HL-60 (cell line): ENCODE results near the gene NTN3.

ENCODE experiments used
- DNase-seq, 2 experiments: peaks; one replicate each; pipeline ENCODE4 v3.0.0-alpha.2; 2010 to 2020; ENCODE audit warnings: low read depth in 1 of 2, low spot score in 1 of 2
- H3K27ac ChIP-seq: fragments of 250-450 bp; sonication (Bioruptor Pico); replicated peaks from 2 replicates; pipeline ENCODE4 v1.5.1; 2020; ENCODE audit warnings: mild to moderate bottlenecking, moderate library complexity
- H3K27me3 ChIP-seq: fragments of 250-450 bp; sonication (Bioruptor Pico); 2 replicates; pipeline ENCODE4 v1.5.1; 2021; ENCODE audit warnings: mild to moderate bottlenecking, moderate library complexity; ENCODE audit not compliant: insufficient read depth, poor library complexity, severe bottlenecking
- H3K4me3 ChIP-seq: replicated peaks from 2 replicates; pipeline ENCODE4 v1.5.1; 2011; ENCODE audit warnings: mild to moderate bottlenecking, control low read depth, low read length; ENCODE audit not compliant: insufficient read depth
- GABPA ChIP-seq: IDR thresholded peaks from 2 replicates; pipeline ENCODE4 v1.6.1; 2012; ENCODE audit warnings: low read depth
- POLR2AphosphoS5 ChIP-seq: IDR thresholded peaks from 2 replicates; pipeline ENCODE4 v1.6.1; 2012; ENCODE audit warnings: low read depth
- SPI1 ChIP-seq: IDR thresholded peaks from 2 replicates; pipeline ENCODE4 v1.6.1; 2012; ENCODE audit warnings: low read depth, mild to moderate bottlenecking, borderline replicate concordance
- TF ChIP-seq, protein P1 (sequence below): IDR thresholded peaks from 2 replicates; pipeline ENCODE4 v1.6.1; 2012; ENCODE audit warnings: low read depth; ENCODE audit not compliant: insufficient replicate concordance
- TF ChIP-seq, protein P2 (sequence below): IDR thresholded peaks from one replicate; pipeline ENCODE4 v1.5.1; 2011; ENCODE audit warnings: low read length, control low read depth, inconsistent platforms; ENCODE audit not compliant: insufficient read depth

The NTN3 gene

DNA sequence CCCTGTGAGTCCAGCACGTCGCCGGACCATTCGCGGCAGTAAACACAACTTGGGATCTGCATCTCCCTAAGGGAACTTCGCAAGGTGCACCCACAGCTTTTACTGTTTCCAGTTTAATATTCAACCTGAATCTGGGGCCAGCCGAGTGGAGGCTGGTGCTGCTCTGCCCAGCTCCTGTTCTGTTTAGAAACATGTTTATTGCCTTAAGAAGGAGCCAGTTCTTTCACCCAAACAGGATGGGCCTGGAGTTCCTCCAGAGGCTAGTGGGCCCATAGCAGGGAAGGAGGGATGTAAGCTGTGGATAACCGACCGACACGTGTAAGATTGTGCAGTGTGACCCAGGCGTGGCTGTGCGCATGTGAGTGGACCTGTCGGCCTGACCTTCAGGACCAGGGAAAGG, 21.2 kb downstream of the NTN3 start:
- DNase-seq = no peak
- Histone ChIP-seq H3K27me3 (no peaks in the 10 kb centered on the region), H3K27ac (no peak overlapping the region), H3K4me3 (no peak overlapping the region)
- TF ChIP-seq GABPA (no peak), SPI1 (no peak), POLR2AphosphoS5 (no peak)
- TF ChIP-seq, protein P1, sequence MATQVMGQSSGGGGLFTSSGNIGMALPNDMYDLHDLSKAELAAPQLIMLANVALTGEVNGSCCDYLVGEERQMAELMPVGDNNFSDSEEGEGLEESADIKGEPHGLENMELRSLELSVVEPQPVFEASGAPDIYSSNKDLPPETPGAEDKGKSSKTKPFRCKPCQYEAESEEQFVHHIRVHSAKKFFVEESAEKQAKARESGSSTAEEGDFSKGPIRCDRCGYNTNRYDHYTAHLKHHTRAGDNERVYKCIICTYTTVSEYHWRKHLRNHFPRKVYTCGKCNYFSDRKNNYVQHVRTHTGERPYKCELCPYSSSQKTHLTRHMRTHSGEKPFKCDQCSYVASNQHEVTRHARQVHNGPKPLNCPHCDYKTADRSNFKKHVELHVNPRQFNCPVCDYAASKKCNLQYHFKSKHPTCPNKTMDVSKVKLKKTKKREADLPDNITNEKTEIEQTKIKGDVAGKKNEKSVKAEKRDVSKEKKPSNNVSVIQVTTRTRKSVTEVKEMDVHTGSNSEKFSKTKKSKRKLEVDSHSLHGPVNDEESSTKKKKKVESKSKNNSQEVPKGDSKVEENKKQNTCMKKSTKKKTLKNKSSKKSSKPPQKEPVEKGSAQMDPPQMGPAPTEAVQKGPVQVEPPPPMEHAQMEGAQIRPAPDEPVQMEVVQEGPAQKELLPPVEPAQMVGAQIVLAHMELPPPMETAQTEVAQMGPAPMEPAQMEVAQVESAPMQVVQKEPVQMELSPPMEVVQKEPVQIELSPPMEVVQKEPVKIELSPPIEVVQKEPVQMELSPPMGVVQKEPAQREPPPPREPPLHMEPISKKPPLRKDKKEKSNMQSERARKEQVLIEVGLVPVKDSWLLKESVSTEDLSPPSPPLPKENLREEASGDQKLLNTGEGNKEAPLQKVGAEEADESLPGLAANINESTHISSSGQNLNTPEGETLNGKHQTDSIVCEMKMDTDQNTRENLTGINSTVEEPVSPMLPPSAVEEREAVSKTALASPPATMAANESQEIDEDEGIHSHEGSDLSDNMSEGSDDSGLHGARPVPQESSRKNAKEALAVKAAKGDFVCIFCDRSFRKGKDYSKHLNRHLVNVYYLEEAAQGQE = no peak
- TF ChIP-seq, protein P2, sequence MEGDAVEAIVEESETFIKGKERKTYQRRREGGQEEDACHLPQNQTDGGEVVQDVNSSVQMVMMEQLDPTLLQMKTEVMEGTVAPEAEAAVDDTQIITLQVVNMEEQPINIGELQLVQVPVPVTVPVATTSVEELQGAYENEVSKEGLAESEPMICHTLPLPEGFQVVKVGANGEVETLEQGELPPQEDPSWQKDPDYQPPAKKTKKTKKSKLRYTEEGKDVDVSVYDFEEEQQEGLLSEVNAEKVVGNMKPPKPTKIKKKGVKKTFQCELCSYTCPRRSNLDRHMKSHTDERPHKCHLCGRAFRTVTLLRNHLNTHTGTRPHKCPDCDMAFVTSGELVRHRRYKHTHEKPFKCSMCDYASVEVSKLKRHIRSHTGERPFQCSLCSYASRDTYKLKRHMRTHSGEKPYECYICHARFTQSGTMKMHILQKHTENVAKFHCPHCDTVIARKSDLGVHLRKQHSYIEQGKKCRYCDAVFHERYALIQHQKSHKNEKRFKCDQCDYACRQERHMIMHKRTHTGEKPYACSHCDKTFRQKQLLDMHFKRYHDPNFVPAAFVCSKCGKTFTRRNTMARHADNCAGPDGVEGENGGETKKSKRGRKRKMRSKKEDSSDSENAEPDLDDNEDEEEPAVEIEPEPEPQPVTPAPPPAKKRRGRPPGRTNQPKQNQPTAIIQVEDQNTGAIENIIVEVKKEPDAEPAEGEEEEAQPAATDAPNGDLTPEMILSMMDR = no peak

DNA sequence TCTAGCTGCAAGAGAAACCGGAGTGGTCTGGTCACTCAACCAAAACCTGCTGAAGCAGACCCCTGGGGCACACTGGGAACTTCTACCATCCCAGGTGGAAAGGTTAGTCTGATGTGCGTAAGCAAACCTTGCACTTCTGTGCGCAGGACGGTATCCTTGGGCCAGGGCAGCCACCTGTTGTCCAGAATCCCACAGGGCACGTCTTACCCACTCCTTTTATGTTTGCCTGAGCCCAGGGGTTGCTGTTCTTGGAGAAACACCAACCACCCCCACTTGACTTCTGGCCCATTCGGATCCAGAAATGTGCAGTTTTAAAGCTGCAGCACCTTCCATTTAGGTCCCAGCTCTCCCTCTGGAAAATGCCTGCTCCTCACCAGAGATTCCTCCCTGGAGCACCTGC, 22.5 kb downstream of the NTN3 start:
- H3K27me3 ChIP-seq = no peaks in the 10 kb centered on the region
- TF ChIP-seq, protein P2 = no peak
- TF ChIP-seq POLR2AphosphoS5 (no peak), SPI1 (no peak), GABPA (no peak)
- TF ChIP-seq, protein P1 = no peak
- H3K27ac ChIP-seq = no peak overlapping the region; the same call in 1 of the 2 replicates
- H3K4me3 ChIP-seq = no peak overlapping the region
- no peak for DNase-seq

DNA sequence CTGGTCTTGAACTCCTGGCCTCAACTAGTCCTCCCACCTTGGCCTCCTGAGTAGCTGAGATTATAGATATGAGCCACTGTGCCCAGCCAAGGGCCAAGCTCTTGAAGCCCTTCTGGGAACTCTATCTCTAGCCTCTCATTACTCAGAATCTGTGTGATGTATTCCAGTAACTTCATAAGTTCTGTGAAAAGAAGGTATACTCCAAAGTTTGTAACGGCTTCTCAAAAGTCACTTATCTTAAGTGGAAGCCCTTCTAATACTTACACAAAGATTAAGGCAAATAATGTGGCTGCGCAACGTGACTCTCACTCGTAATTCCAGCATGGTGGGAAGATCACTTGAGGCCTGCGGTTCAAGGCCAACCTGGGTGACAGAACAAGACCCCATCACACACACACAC, 23.5 kb downstream of the NTN3 start:
- TF ChIP-seq GABPA (no peak), SPI1 (no peak), POLR2AphosphoS5 (no peak)
- TF ChIP-seq, protein P2 = no peak
- TF ChIP-seq, protein P1 = no peak
- no peak overlapping the region for H3K4me3 ChIP-seq
- DNase-seq = no peak
- H3K27me3 ChIP-seq = no peaks in the 10 kb centered on the region
- no peak overlapping the region for H3K27ac ChIP-seq
